ENCODE measurements around the gene BCKDK. TPM values are rescaled to one million over a fixed set of nuclear protein-coding genes. Genes with fewer than 3 reads are reported as not detected.

The BCKDK gene
- total and polyA plus RNA-seq, 2 of the 13 experiments (the other 11 are each of a cell fraction or from before 2014, with no cell fraction given) = 24.9 to 42.6 TPM

GRCh38 chr16:31117384-31118222, 9.4 kb downstream of the BCKDK start, which contains the start of gene KAT8 (continued):
- TF ChIP-seq PRDM4 (CRISPR knock-in tag; IDR thresholded peaks at IDR 0.05; ENCODE audit: borderline replicate concordance) = peak; percentile 87; the same call in 1 of the 2 replicates
- TF ChIP-seq, protein P1, sequence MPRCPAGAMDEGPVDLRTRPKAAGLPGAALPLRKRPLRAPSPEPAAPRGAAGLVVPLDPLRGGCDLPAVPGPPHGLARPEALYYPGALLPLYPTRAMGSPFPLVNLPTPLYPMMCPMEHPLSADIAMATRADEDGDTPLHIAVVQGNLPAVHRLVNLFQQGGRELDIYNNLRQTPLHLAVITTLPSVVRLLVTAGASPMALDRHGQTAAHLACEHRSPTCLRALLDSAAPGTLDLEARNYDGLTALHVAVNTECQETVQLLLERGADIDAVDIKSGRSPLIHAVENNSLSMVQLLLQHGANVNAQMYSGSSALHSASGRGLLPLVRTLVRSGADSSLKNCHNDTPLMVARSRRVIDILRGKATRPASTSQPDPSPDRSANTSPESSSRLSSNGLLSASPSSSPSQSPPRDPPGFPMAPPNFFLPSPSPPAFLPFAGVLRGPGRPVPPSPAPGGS (CRISPR knock-in tag; IDR thresholded peaks at IDR 0.05) = peak; percentile 52; the same call in 1 of the 2 replicates
- TF ChIP-seq ZNF549 (CRISPR knock-in tag; IDR thresholded peaks at IDR 0.05) = no peak
- peak; percentile 36 for TF ChIP-seq NCOA2 (CRISPR knock-in tag; IDR thresholded peaks at IDR 0.05)
- no peak for TF ChIP-seq PBX3 (CRISPR knock-in tag; IDR thresholded peaks at IDR 0.05; ENCODE audit: borderline replicate concordance)
- peak; percentile 56 for TF ChIP-seq JARID2 (CRISPR knock-in tag; IDR thresholded peaks at IDR 0.05; ENCODE audit: insufficient replicate concordance)
- TF ChIP-seq NR2C2 (CRISPR knock-in tag; IDR thresholded peaks at IDR 0.05; ENCODE audit: borderline replicate concordance) = peak; percentile 99
- TF ChIP-seq ZNF446 (CRISPR knock-in tag; IDR thresholded peaks at IDR 0.05) = no peak
- no peak for TF ChIP-seq RNF219 (CRISPR knock-in tag; IDR thresholded peaks at IDR 0.05)
- no peak for TF ChIP-seq AHDC1 (CRISPR knock-in tag; IDR thresholded peaks at IDR 0.05; ENCODE audit: borderline replicate concordance)
- TF ChIP-seq ZNF235 (CRISPR knock-in tag; IDR thresholded peaks at IDR 0.05; ENCODE audit: borderline replicate concordance) = peak; percentile 73; the same call in 1 of the 2 replicates
- no peak for TF ChIP-seq ZNF605 (CRISPR knock-in tag; IDR thresholded peaks at IDR 0.05)
- peak; percentile 85 for TF ChIP-seq CBFB (CRISPR knock-in tag; IDR thresholded peaks at IDR 0.05)
- TF ChIP-seq HES4 (CRISPR knock-in tag; IDR thresholded peaks at IDR 0.05; ENCODE audit: borderline replicate concordance) = no peak
- peak; percentile 44; the same call in 1 of the 2 replicates for TF ChIP-seq SALL2 (CRISPR knock-in tag; IDR thresholded peaks at IDR 0.05)
